ENCODE results near the gene HSP90B1.

The HSP90B1 gene

GRCh38 chr12:103966736-103967135, 36.5 kb downstream of the HSP90B1 start:
- H3K4me3 ChIP-seq (ENCODE audit: low read depth, low read length): peak overlapping the region; percentile 84
- peak; percentile 34 for DNase-seq (ENCODE audit: low read depth)
- TF ChIP-seq CTCF (conservative IDR thresholded peaks at IDR 0.05; ENCODE audit: low read depth, low read length): no peak

GRCh38 chr12:103969391-103969790, 39.2 kb downstream of the HSP90B1 start:
- no peak for TF ChIP-seq CTCF (conservative IDR thresholded peaks at IDR 0.05; ENCODE audit: low read depth, low read length)
- no peak for DNase-seq (ENCODE audit: low read depth)
- no peak overlapping the region for H3K4me3 ChIP-seq (ENCODE audit: low read depth, low read length)

GRCh38 chr12:103973909-103974308, 43.7 kb downstream of the HSP90B1 start:
- no peak for DNase-seq (ENCODE audit: low read depth)
- TF ChIP-seq CTCF (conservative IDR thresholded peaks at IDR 0.05; ENCODE audit: low read depth, low read length): no peak
- H3K4me3 ChIP-seq (ENCODE audit: low read depth, low read length): no peak overlapping the region

- no peak overlapping the region for H3K4me3 ChIP-seq (ENCODE audit: low read depth, low read length)
- DNase-seq (ENCODE audit: low read depth): no peak
These were observed 45.2 kb downstream of the HSP90B1 start for GRCh38 chr12:103975368-103975767.

GRCh38 chr12:103978384-103978982, 48.3 kb downstream of the HSP90B1 start:
- DNase-seq (ENCODE audit: low read depth): no peak
- TF ChIP-seq CTCF (conservative IDR thresholded peaks at IDR 0.05; ENCODE audit: low read depth, low read length): no peak
- no peak overlapping the region for H3K4me3 ChIP-seq (ENCODE audit: low read depth, low read length)

More at GRCh38 chr12:103975368-103975767, 45.2 kb downstream of the HSP90B1 start:
- no peak for TF ChIP-seq CTCF (conservative IDR thresholded peaks at IDR 0.05; ENCODE audit: low read depth, low read length)

GRCh38 chr12:103986829-103987228, 56.6 kb downstream of the HSP90B1 start:
- no peak for TF ChIP-seq CTCF (conservative IDR thresholded peaks at IDR 0.05; ENCODE audit: low read depth, low read length)
- DNase-seq (ENCODE audit: low read depth): peak; percentile 68
- no peak overlapping the region for H3K4me3 ChIP-seq (ENCODE audit: low read depth, low read length)

- DNase-seq (ENCODE audit: low read depth): no peak
- TF ChIP-seq CTCF (conservative IDR thresholded peaks at IDR 0.05; ENCODE audit: low read depth, low read length): no peak
- no peak overlapping the region for H3K4me3 ChIP-seq (ENCODE audit: low read depth, low read length)
These were observed 64.0 kb downstream of the HSP90B1 start for GRCh38 chr12:103994235-103994634.
